ENCODE results near the gene COL6A1.

- no peak for TF ChIP-seq POLR2AphosphoS5 (IDR thresholded peaks at IDR 0.05)
- TF ChIP-seq CTCF (IDR thresholded peaks at IDR 0.05 in 8 of 11, conservative IDR thresholded peaks at IDR 0.05 in 3 of 11): no peak
- TF ChIP-seq POLR2A (IDR thresholded peaks at IDR 0.05): no peak
Measured at GRCh38 chr21:45965084-45965809, 16.3 kb upstream of the COL6A1 start.

All from spleen (tissue), 7 donors.